ENCODE results near the gene CKS1B.

CKS1B gene

GRCh38 chr1:155009221-155009711 lies 34.8 kb downstream of the CKS1B start:
- Histone ChIP-seq H3K79me2 (ENCODE audit: insufficient read depth, low read depth) (peaks cover 43% of the 10 kb centered on the region), H3K9ac (no peak overlapping the region)

DNA sequence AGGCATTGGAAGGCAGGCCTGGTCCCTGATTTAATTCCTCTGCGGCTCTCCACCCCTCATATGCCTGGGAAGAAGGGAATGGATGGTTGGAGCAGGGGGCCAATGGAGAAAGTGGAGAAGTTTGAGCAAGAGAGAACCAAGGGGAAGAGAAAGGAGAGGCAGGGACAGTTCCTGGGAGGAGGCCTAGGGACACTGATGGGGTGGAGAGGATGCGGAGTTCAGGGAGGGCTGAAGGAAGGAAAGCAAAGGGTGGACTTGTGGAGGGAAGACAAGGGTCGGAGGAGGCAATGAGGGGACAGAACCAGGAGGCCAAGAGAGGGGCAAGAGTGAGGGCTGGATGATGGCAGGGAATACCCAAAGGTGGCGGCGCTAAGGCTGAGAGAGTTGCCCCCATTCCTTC lies 35.3 kb downstream of the CKS1B start:
- Histone ChIP-seq H3K4me3 (IDR thresholded peaks at IDR 0.05; ENCODE audit: insufficient read depth, low read depth, low read length) (no peak overlapping the region), H3K36me3 (ENCODE audit: insufficient read depth) (no peaks in the 10 kb centered on the region; the same call in 1 of the 2 replicates), H3K4me1 (ENCODE audit: low read depth, poor library complexity, severe bottlenecking) (peaks cover 27% of the 10 kb centered on the region), H3K4me2 (no peak overlapping the region), H3K27me3 (ENCODE audit: insufficient read depth, low read depth) (no peaks in the 10 kb centered on the region), H3K27ac (no peak overlapping the region), H4K20me1 (ENCODE audit: insufficient read depth) (no peaks in the 10 kb centered on the region), H3K9ac (no peak overlapping the region), H3K79me2 (ENCODE audit: insufficient read depth, low read depth) (peaks cover 39% of the 10 kb centered on the region), H2AFZ (ENCODE audit: low read depth) (no peak overlapping the region)
- TF ChIP-seq, protein P1, sequence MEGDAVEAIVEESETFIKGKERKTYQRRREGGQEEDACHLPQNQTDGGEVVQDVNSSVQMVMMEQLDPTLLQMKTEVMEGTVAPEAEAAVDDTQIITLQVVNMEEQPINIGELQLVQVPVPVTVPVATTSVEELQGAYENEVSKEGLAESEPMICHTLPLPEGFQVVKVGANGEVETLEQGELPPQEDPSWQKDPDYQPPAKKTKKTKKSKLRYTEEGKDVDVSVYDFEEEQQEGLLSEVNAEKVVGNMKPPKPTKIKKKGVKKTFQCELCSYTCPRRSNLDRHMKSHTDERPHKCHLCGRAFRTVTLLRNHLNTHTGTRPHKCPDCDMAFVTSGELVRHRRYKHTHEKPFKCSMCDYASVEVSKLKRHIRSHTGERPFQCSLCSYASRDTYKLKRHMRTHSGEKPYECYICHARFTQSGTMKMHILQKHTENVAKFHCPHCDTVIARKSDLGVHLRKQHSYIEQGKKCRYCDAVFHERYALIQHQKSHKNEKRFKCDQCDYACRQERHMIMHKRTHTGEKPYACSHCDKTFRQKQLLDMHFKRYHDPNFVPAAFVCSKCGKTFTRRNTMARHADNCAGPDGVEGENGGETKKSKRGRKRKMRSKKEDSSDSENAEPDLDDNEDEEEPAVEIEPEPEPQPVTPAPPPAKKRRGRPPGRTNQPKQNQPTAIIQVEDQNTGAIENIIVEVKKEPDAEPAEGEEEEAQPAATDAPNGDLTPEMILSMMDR (conservative IDR thresholded peaks at IDR 0.05; ENCODE audit: low read depth, low read length), result no peak

More at GRCh38 chr1:155009221-155009711, 34.8 kb downstream of the CKS1B start:
- Histone ChIP-seq H3K4me1 (ENCODE audit: low read depth, poor library complexity, severe bottlenecking) (peaks cover 31% of the 10 kb centered on the region), H3K27me3 (ENCODE audit: insufficient read depth, low read depth) (no peaks in the 10 kb centered on the region), H3K4me2 (no peak overlapping the region), H3K4me3 (IDR thresholded peaks at IDR 0.05; ENCODE audit: insufficient read depth, low read depth, low read length) (no peak overlapping the region), H4K20me1 (ENCODE audit: insufficient read depth) (no peaks in the 10 kb centered on the region), H2AFZ (ENCODE audit: low read depth) (no peak overlapping the region), H3K27ac (no peak overlapping the region), H3K36me3 (ENCODE audit: insufficient read depth) (no peaks in the 10 kb centered on the region; the same call in 1 of the 2 replicates)
- TF ChIP-seq, protein P1 (conservative IDR thresholded peaks at IDR 0.05; ENCODE audit: low read depth, low read length), result no peak

- no peaks in the 10 kb centered on the region for H4K20me1 ChIP-seq (ENCODE audit: insufficient read depth)
- no peak overlapping the region for H3K27ac ChIP-seq
- no peak overlapping the region for H3K4me2 ChIP-seq
- H3K4me1 ChIP-seq (ENCODE audit: low read depth, poor library complexity, severe bottlenecking), result peaks cover 20% of the 10 kb centered on the region
- no peak overlapping the region for H2AFZ ChIP-seq (ENCODE audit: low read depth)
- H3K79me2 ChIP-seq (ENCODE audit: insufficient read depth, low read depth), result peaks cover 32% of the 10 kb centered on the region; the same call in 1 of the 2 replicates
- peaks cover 4% of the 10 kb centered on the region; the same call in 1 of the 2 replicates for H3K36me3 ChIP-seq (ENCODE audit: insufficient read depth)
- no peaks in the 10 kb centered on the region for H3K27me3 ChIP-seq (ENCODE audit: insufficient read depth, low read depth)
- TF ChIP-seq, protein P1 (conservative IDR thresholded peaks at IDR 0.05; ENCODE audit: low read depth, low read length), result no peak
- H3K4me3 ChIP-seq (IDR thresholded peaks at IDR 0.05; ENCODE audit: insufficient read depth, low read depth, low read length), result no peak overlapping the region
- no peak overlapping the region for H3K9ac ChIP-seq
These were observed 35.9 kb downstream of the CKS1B start for GRCh38 chr1:155010211-155010918.

GRCh38 chr1:155011004-155011416 lies 36.5 kb downstream of the CKS1B start:
- Histone ChIP-seq H3K4me2 (no peak overlapping the region), H4K20me1 (ENCODE audit: insufficient read depth) (no peaks in the 10 kb centered on the region), H3K27ac (no peak overlapping the region), H3K27me3 (ENCODE audit: insufficient read depth, low read depth) (no peaks in the 10 kb centered on the region), H3K4me3 (IDR thresholded peaks at IDR 0.05; ENCODE audit: insufficient read depth, low read depth, low read length) (no peak overlapping the region), H3K79me2 (ENCODE audit: insufficient read depth, low read depth) (peaks cover 26% of the 10 kb centered on the region; the same call in 1 of the 2 replicates), H2AFZ (ENCODE audit: low read depth) (no peak overlapping the region), H3K4me1 (ENCODE audit: low read depth, poor library complexity, severe bottlenecking) (peaks cover 17% of the 10 kb centered on the region), H3K9ac (no peak overlapping the region), H3K36me3 (ENCODE audit: insufficient read depth) (peaks cover 4% of the 10 kb centered on the region; the same call in 1 of the 2 replicates)
- TF ChIP-seq, protein P1 (conservative IDR thresholded peaks at IDR 0.05; ENCODE audit: low read depth, low read length), result no peak

Data from KMS-11 (cell line).